ENCODE results near the gene SIRT3. TPM values are rescaled to one million over a fixed set of nuclear protein-coding genes. Genes with fewer than 3 reads are reported as not detected.

SIRT3 gene
- total RNA-seq, 4 donors from 2014 or later = 12.6 to 18.4 (median 14.2) TPM

GRCh38 chr11:255816-256215 lies 19.7 kb upstream of the SIRT3 start:
- TF ChIP-seq POLR2A (IDR thresholded peaks at IDR 0.05) = no peak
- no peak for TF ChIP-seq CTCF (IDR thresholded peaks at IDR 0.05)
- 94 to 95% methylated on average over 2 of the region's 2 CpGs for WGBS, 2 donors
- no peak overlapping the region for H3K4me3 ChIP-seq (ENCODE audit: low read depth, poor library complexity, severe bottlenecking)
- intact Hi-C loops (cut with DNase I; ENCODE audit: low total_unique reads) = loop anchor here (10.0 kb wide), 1 partner anchor 99 kb away; no protein-coding TSS in a partner anchor
- no peak for DNase-seq (ENCODE audit: low spot score in 2 of 2)

GRCh38 chr11:255176-255575 lies 19.0 kb upstream of the SIRT3 start:
- intact Hi-C loops (cut with DNase I; ENCODE audit: low total_unique reads) = loop anchor here (10.0 kb wide), 1 partner anchor 100 kb away; no protein-coding TSS in a partner anchor
- DNase-seq (ENCODE audit: low spot score in 2 of 2) = no peak
- no peak overlapping the region for H3K4me3 ChIP-seq (ENCODE audit: low read depth, poor library complexity, severe bottlenecking)
- TF ChIP-seq CTCF (IDR thresholded peaks at IDR 0.05) = no peak
- no peak for TF ChIP-seq POLR2A (IDR thresholded peaks at IDR 0.05)
- WGBS, 2 donors = 52 to 58% methylated on average over 3 of the region's 3 CpGs

- DNase-seq (ENCODE audit: low spot score in 2 of 2) = no peak
- intact Hi-C loops (cut with DNase I; ENCODE audit: low total_unique reads) = loop anchor here (10.0 kb wide), 1 partner anchor 101 kb away; no protein-coding TSS in a partner anchor
- TF ChIP-seq POLR2A (IDR thresholded peaks at IDR 0.05) = no peak
- TF ChIP-seq CTCF (IDR thresholded peaks at IDR 0.05) = no peak
- WGBS, 2 donors = 84 to 90% methylated on average over 5 of the region's 5 CpGs
- H3K4me3 ChIP-seq (ENCODE audit: low read depth, poor library complexity, severe bottlenecking) = no peak overlapping the region
Observed at GRCh38 chr11:253886-254270, 17.7 kb upstream of the SIRT3 start.

GRCh38 chr11:253160-253885 lies 17.2 kb upstream of the SIRT3 start:
- DNase-seq (ENCODE audit: low spot score in 2 of 2) = peak in 1 of 2 donors; percentile 82
- TF ChIP-seq POLR2A (IDR thresholded peaks at IDR 0.05) (no peak), CTCF (IDR thresholded peaks at IDR 0.05) (no peak)
- WGBS, 2 donors = 77 to 78% methylated on average over 13 of the region's 13 CpGs
- no peak overlapping the region for H3K4me3 ChIP-seq (ENCODE audit: low read depth, poor library complexity, severe bottlenecking)
- intact Hi-C loops (cut with DNase I; ENCODE audit: low total_unique reads) = loop anchor here (10.0 kb wide), 1 partner anchor 101 kb away; no protein-coding TSS in a partner anchor

- intact Hi-C loops (cut with DNase I; ENCODE audit: low total_unique reads) = loop anchor here (10.0 kb wide), 1 partner anchor 102 kb away; no protein-coding TSS in a partner anchor
- TF ChIP-seq CTCF (IDR thresholded peaks at IDR 0.05) (no peak), POLR2A (IDR thresholded peaks at IDR 0.05) (no peak)
- H3K4me3 ChIP-seq (ENCODE audit: low read depth, poor library complexity, severe bottlenecking) = no peak overlapping the region
- no peak for DNase-seq (ENCODE audit: low spot score in 2 of 2)
- 81 to 88% methylated on average over 8 of the region's 8 CpGs for WGBS, 2 donors
Observed at GRCh38 chr11:252666-253065, 16.5 kb upstream of the SIRT3 start.
